ENCODE data around the gene HOXC6.

GRCh38 chr12:53998110-53998899, 29.9 kb upstream of the HOXC6 start:
- TF ChIP-seq CTCF (IDR thresholded peaks at IDR 0.05) (no peak), ZBTB43 (CRISPR knock-in tag; IDR thresholded peaks at IDR 0.05) (no peak), ZBTB21 (CRISPR knock-in tag; IDR thresholded peaks at IDR 0.05; ENCODE audit: borderline replicate concordance) (no peak), TEAD4 (CRISPR knock-in tag; IDR thresholded peaks at IDR 0.05) (no peak), PRDM15 (CRISPR knock-in tag; IDR thresholded peaks at IDR 0.05) (no peak), SMAD3 (CRISPR knock-in tag; IDR thresholded peaks at IDR 0.05; ENCODE audit: borderline replicate concordance) (no peak)

Measured in WTC11 (cell line).